A673 (cell line): ENCODE results near the gene AQP12B. TPM values are rescaled to one million over a fixed set of nuclear protein-coding genes. Genes with fewer than 3 reads are reported as not detected.
"Not testable (repeated sequence)": the region's sequence is repeated elsewhere in the genome, so short reads cannot be mapped to it uniquely, and the experiment has no call there.

Experiments used
- BruUV-seq: library from RNA; stranded (reverse); fragments of 400-500 nt; replicated peaks from 2 replicates; lab custom pipeline; 2021; lab: Mats Ljungman, UMichigan
- CTCF ChIA-PET: fragments of 300-600 bp; sonication (Branson Sonifier 250); formaldehyde crosslinking; loops from one replicate; lab custom pipeline; 2022; ENCODE audit warnings: antibody characterized with exemption; lab: Charles Lee
- POLR2A ChIA-PET: fragments of 300-600 bp; sonication (Branson Sonifier 250); formaldehyde crosslinking; loops from one replicate; lab custom pipeline; 2022; ENCODE audit warnings: antibody characterized with exemption; ENCODE audit not compliant: low non-redundant PET; lab: Charles Lee
- DNase-seq: peaks from one replicate; pipeline ENCODE4 v3.0.0-alpha.2; 2015; ENCODE audit warnings: low spot score
- H3K27ac ChIP-seq: fragments of 200-600 bp; sonication (generic); 2 replicates; pipeline ENCODE4 v1.5.1; 2016; ENCODE audit warnings: mixed run types, low read depth, mild to moderate bottlenecking, mixed read lengths, antibody characterized with exemption, low read length; ENCODE audit not compliant: poor library complexity, severe bottlenecking
- H3K27me3 ChIP-seq: fragments of 200-600 bp; sonication (generic); replicated peaks from 2 replicates; pipeline ENCODE4 v1.6.1; 2017; ENCODE audit warnings: mixed run types, low read depth, mild to moderate bottlenecking, mixed read lengths, antibody characterized with exemption, low read length; ENCODE audit not compliant: insufficient read depth, poor library complexity
- H3K36me3 ChIP-seq: fragments of 200-600 bp; sonication (generic); 2 replicates; pipeline ENCODE4 v1.6.1; 2016; ENCODE audit warnings: mixed run types, mild to moderate bottlenecking, mixed read lengths, antibody characterized with exemption, low read length; ENCODE audit not compliant: insufficient read depth, poor library complexity, severe bottlenecking
- H3K4me1 ChIP-seq: fragments of 200-600 bp; sonication (generic); 2 replicates; pipeline ENCODE4 v1.6.1; 2017; ENCODE audit warnings: mixed run types, mild to moderate bottlenecking, mixed read lengths, antibody characterized with exemption, low read length; ENCODE audit not compliant: insufficient read depth, poor library complexity, severe bottlenecking
- H3K4me3 ChIP-seq: fragments of 200-600 bp; sonication (generic); 2 replicates; pipeline ENCODE4 v1.5.1; 2016; ENCODE audit warnings: low read depth, mixed run types, mild to moderate bottlenecking, mixed read lengths, low read length; ENCODE audit not compliant: poor library complexity, severe bottlenecking
- H3K9me3 ChIP-seq: fragments of 200-600 bp; sonication (generic); 2 replicates; pipeline ENCODE4 v1.6.1; 2016; ENCODE audit warnings: mixed run types, low read depth, mild to moderate bottlenecking, mixed read lengths, antibody characterized with exemption, low read length; ENCODE audit not compliant: poor library complexity, severe bottlenecking
- intact Hi-C: fragments of 100-400 bp; cut with micrococcal nuclease; formaldehyde crosslinking; loops from one replicate; pipeline ENCODE4 v1.10.0; 2022; ENCODE audit not compliant: unreplicated experiment
- total RNA-seq: library from RNA; stranded (reverse); gene quantifications from 2 replicates; pipeline ENCODE4 v1.2.3, GENCODE V29; 2021

Gene AQP12B
- total RNA-seq, 1 experiment from 2014 or later: not detected

DNA sequence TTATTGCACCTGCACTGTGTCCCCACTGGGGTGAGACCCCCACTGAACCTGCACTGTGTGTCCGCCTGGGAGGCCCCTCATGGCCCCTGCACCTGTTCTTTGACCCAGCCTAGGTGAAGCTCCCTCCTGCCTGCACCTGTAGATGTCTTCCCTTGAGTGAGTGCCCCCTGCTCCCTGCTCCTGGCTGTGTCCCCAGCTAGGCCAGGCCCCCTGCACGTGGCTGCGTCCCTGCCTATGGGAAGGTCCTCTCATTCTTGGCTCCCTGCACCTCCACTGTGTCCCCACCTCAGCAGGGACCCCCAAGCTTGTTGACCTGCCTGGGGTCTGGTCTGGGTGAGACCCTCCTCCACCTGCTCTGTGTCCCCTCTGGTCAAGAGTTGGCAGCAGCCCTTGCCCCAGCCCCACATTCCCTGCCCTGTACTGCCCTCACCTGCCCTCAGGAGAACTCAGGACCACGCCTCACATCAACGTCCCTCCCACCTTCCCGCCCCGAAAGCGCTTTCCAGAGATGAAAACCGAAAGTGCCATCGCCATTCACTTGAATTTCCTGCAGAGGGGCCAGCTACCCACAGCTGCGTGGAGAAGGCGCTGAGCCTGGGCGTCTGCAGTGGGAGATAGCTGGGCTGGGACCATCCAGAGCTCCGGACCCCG, 769 bp upstream of the AQP12B start:
- H3K9me3 ChIP-seq, CTCF ChIA-PET, H3K36me3 ChIP-seq, intact Hi-C loops, BruUV-seq, H3K4me1 ChIP-seq, DNase-seq, POLR2A ChIA-PET, H3K4me3 ChIP-seq, H3K27ac ChIP-seq: not testable (repeated sequence)
- peaks cover 16% of the 10 kb centered on the region for H3K27me3 ChIP-seq

DNA sequence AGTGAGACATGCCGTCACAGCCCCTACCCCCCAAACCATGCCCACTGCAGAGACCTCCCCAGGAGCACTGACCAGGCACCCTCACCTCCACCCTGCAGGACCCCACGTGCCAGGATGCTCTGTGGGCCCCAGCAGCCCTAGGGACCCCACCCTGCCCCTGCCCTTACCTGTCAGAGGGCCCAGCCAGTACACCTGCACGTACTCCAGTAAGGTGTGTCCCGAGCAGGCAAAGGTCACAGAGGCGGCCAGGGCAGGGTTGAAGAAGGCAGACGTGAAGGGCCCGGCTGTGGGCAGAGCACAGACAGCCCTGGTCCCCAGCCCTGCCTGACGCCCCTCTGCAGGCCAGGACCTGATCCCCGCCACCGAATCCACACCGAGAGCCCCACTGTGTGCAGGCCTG, 2.5 kb downstream of the AQP12B start:
- H3K4me3 ChIP-seq, H3K4me1 ChIP-seq, intact Hi-C loops, H3K27ac ChIP-seq, CTCF ChIA-PET, H3K36me3 ChIP-seq, H3K9me3 ChIP-seq, DNase-seq, BruUV-seq, POLR2A ChIA-PET, H3K27me3 ChIP-seq: not testable (repeated sequence)

DNA sequence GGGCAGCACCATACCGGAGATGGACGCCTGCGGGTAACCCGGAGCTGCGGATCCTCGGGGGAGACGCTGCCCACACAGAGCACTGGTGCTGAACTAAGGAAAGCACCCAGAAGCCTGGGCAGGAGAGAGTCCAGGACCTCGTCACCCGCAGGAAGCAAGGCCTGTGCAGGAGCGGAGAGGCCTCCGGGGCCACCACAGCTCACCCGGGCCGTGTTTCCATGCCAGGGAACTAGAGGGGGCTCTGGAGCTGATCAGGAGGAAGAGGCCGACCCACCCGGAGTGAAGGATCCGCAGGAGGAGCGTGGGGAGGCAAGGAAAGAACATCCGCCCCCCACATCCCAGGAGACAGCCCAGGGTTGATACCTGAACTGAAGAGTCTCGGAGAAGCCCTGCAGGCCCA, 3.8 kb downstream of the AQP12B start:
- H3K4me3 ChIP-seq, BruUV-seq, POLR2A ChIA-PET, H3K36me3 ChIP-seq, DNase-seq, intact Hi-C loops, H3K9me3 ChIP-seq, H3K4me1 ChIP-seq, CTCF ChIA-PET, H3K27me3 ChIP-seq, H3K27ac ChIP-seq: not testable (repeated sequence)

DNA sequence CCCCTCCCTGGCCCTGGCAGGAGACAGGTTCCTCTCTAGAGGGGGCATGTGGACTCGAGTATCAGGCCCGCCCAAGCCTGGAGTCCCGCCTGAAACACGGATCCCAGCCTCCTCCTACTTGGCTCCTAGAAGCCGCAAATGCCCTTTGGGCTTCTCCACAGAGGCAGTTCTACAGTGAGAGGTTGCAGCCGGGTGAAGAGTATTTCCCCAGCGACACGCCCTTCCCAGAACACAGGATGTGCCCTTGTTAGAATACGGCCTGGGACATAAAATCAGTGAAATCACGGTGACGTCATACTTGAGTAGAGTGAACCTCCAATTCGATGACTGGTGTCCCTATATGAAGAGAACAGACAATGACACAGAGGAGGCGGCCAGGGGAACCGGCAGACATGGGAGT, 4.6 kb downstream of the AQP12B start:
- BruUV-seq, H3K36me3 ChIP-seq, H3K4me1 ChIP-seq, intact Hi-C loops, CTCF ChIA-PET, POLR2A ChIA-PET, H3K27ac ChIP-seq, DNase-seq, H3K4me3 ChIP-seq, H3K9me3 ChIP-seq, H3K27me3 ChIP-seq: not testable (repeated sequence)

DNA sequence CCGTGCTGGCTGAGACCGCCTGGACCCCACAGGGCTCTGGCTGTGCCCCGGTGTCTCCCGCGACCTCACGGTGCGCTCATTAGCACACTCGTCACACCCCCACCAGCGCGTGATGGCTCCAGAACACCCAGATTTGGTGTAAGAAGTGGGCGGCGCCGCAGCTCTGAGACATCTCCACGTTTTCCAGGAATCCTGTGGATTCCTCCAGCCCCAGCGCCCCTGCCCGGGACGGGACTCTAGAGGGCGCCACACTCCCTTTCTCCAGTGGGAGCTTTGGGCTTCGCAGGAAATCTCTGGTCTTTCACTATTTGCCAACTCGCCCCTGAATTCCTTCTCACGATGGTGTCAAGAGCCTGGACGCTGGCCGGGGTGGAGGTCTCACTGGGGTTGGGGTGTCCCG, 7.3 kb downstream of the AQP12B start:
- intact Hi-C loops, DNase-seq, CTCF ChIA-PET, H3K4me1 ChIP-seq, H3K4me3 ChIP-seq, H3K27ac ChIP-seq, H3K36me3 ChIP-seq, BruUV-seq, POLR2A ChIA-PET, H3K9me3 ChIP-seq: not testable (repeated sequence)
- H3K27me3 ChIP-seq: peaks cover 29% of the 10 kb centered on the region

DNA sequence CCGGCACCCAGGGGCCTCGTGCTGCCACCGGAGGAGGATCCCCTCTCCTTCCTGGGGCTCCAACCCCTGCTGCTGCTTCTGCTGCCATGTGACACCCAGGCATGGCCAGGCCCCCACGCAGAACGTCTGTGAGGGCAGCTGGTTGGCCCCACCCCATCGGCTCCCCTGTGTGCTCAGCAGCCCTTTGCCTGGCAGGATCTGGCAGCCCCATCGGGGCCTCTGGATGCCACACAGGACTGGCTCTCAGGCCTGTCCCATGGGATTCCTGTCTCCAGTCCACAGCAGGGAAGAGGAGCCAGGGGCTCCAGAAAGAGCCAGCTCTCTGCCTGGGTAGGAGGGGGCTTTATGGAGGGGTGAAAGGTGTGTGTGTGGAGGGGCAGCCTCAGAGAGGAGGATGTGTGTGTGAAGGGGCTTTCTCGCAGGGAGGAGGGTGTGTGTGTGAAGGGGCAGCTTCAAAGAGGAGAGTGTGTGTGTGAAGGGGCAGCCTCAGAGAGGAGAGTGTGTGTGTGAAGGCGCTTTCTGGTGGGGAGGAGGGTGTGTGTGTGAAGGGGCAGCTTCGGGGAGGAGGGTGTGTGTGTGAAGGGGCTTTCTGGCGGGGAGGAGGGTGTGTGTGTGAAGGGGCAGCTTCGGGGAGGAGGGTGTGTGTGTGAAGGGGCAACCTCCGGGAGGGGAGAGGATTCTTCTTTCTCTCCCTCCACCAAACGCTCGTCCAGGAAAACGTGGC, 8.1 kb downstream of the AQP12B start:
- intact Hi-C loops, H3K27ac ChIP-seq, CTCF ChIA-PET, H3K4me1 ChIP-seq, H3K4me3 ChIP-seq, H3K36me3 ChIP-seq, POLR2A ChIA-PET, DNase-seq, H3K9me3 ChIP-seq, BruUV-seq: not testable (repeated sequence)
- H3K27me3 ChIP-seq: peaks cover 36% of the 10 kb centered on the region
